VCaP (cell line): ENCODE measurements around the gene CARHSP1.
"Not testable (repeated sequence)": the region's sequence is repeated elsewhere in the genome, so short reads cannot be mapped to it uniquely, and the experiment has no call there.

ENCODE experiments used
- H3K27ac ChIP-seq: fragments of 450-650 bp; 2 replicates; pipeline ENCODE4 v1.5.1; 2017
- CTCF ChIP-seq: fragments of 450-650 bp; conservative IDR thresholded peaks from 2 replicates; pipeline ENCODE4 v1.5.1; 2017; ENCODE audit warnings: mild to moderate bottlenecking, moderate library complexity

The CARHSP1 gene

GRCh38 chr16:8807189-8807588 is 61.6 kb downstream of the CARHSP1 start:
- no peak overlapping the region for H3K27ac ChIP-seq
- TF ChIP-seq CTCF, result no peak

- no peak for TF ChIP-seq CTCF
- no peak overlapping the region for H3K27ac ChIP-seq
These were observed 62.4 kb downstream of the CARHSP1 start for GRCh38 chr16:8806272-8806983.

- H3K27ac ChIP-seq, result no peak overlapping the region
- no peak for TF ChIP-seq CTCF
These were observed 64.5 kb downstream of the CARHSP1 start for GRCh38 chr16:8804313-8804712.

- H3K27ac ChIP-seq, result not testable (repeated sequence)
These were observed 65.1 kb downstream of the CARHSP1 start for GRCh38 chr16:8803733-8804132.
